ENCODE results near the gene BANK1. TPM values are rescaled to one million over a fixed set of nuclear protein-coding genes. Genes with fewer than 3 reads are reported as not detected.
A peak's percentile ranks its signal among the peaks of the same experiment; 100 is the strongest.

BANK1 gene
- total RNA-seq, 1 experiment from 2014 or later, result 52.6 TPM

GRCh38 chr4:101858641-101859040, 68.1 kb downstream of the BANK1 start:
- H4K20me1 ChIP-seq (ENCODE audit: insufficient read depth, low read depth, low read length), result no peaks in the 10 kb centered on the region
- peaks cover 21% of the 10 kb centered on the region for H3K4me1 ChIP-seq (ENCODE audit: low read length)
- no peaks in the 10 kb centered on the region for H3K9me2 ChIP-seq (replicated peaks; ENCODE audit: insufficient read depth, low read length)
- no peak overlapping the region for H3K4me3 ChIP-seq (ENCODE audit: low read length)
- no peak for DNase-seq
- no peak overlapping the region for H3K4me2 ChIP-seq (ENCODE audit: low read depth, low read length, poor library complexity, severe bottlenecking)
- H3K27me3 ChIP-seq (ENCODE audit: low read length), result no peaks in the 10 kb centered on the region
- no peaks in the 10 kb centered on the region for H3K9me3 ChIP-seq (ENCODE audit: low read length)
- H3K79me2 ChIP-seq (ENCODE audit: low read length), result peaks cover 14% of the 10 kb centered on the region
- peaks cover 18% of the 10 kb centered on the region; the same call in 1 of the 2 replicates for H3K36me3 ChIP-seq (ENCODE audit: insufficient read depth, low read length)
- no peak overlapping the region for H2AFZ ChIP-seq (ENCODE audit: low read length)
- H3K27ac ChIP-seq (ENCODE audit: low read length), result no peak overlapping the region
- no peak overlapping the region for H3K9ac ChIP-seq (ENCODE audit: low read length)

GRCh38 chr4:101862595-101862994, 72.1 kb downstream of the BANK1 start:
- Histone ChIP-seq H3K4me2 (ENCODE audit: low read depth, low read length, poor library complexity, severe bottlenecking) (peak overlapping the region; percentile 7), H3K79me2 (ENCODE audit: low read length) (peaks cover 6% of the 10 kb centered on the region), H3K27me3 (ENCODE audit: low read length) (no peaks in the 10 kb centered on the region), H3K4me1 (ENCODE audit: low read length) (peaks cover 13% of the 10 kb centered on the region), H3K4me3 (ENCODE audit: low read length) (no peak overlapping the region), H3K36me3 (ENCODE audit: insufficient read depth, low read length) (peaks cover 27% of the 10 kb centered on the region; the same call in 1 of the 2 replicates), H3K9ac (ENCODE audit: low read length) (no peak overlapping the region), H3K27ac (ENCODE audit: low read length) (peak overlapping the region; percentile 47), H3K9me2 (replicated peaks; ENCODE audit: insufficient read depth, low read length) (no peaks in the 10 kb centered on the region), H2AFZ (ENCODE audit: low read length) (no peak overlapping the region), H4K20me1 (ENCODE audit: insufficient read depth, low read depth, low read length) (no peaks in the 10 kb centered on the region), H3K9me3 (ENCODE audit: low read length) (no peaks in the 10 kb centered on the region)
- DNase-seq, result no peak

GRCh38 chr4:101864660-101865059, 74.1 kb downstream of the BANK1 start:
- H3K4me1 ChIP-seq (ENCODE audit: low read length), result peaks cover 13% of the 10 kb centered on the region

GRCh38 chr4:101865501-101866062, 75.1 kb downstream of the BANK1 start:
- no peaks in the 10 kb centered on the region for H3K9me3 ChIP-seq (ENCODE audit: low read length)
- no peak overlapping the region for H3K4me3 ChIP-seq (ENCODE audit: low read length)
- no peak overlapping the region for H3K4me2 ChIP-seq (ENCODE audit: low read depth, low read length, poor library complexity, severe bottlenecking)
- no peaks in the 10 kb centered on the region for H3K27me3 ChIP-seq (ENCODE audit: low read length)
- peaks cover 13% of the 10 kb centered on the region for H3K4me1 ChIP-seq (ENCODE audit: low read length)
- H3K9ac ChIP-seq (ENCODE audit: low read length), result no peak overlapping the region
- H3K27ac ChIP-seq (ENCODE audit: low read length), result no peak overlapping the region
- H3K79me2 ChIP-seq (ENCODE audit: low read length), result peaks cover 6% of the 10 kb centered on the region
- no peaks in the 10 kb centered on the region for H4K20me1 ChIP-seq (ENCODE audit: insufficient read depth, low read depth, low read length)
- no peaks in the 10 kb centered on the region for H3K9me2 ChIP-seq (replicated peaks; ENCODE audit: insufficient read depth, low read length)
- peaks cover 26% of the 10 kb centered on the region; the same call in 1 of the 2 replicates for H3K36me3 ChIP-seq (ENCODE audit: insufficient read depth, low read length)
- H2AFZ ChIP-seq (ENCODE audit: low read length), result no peak overlapping the region
- DNase-seq, result no peak

More at GRCh38 chr4:101864660-101865059, 74.1 kb downstream of the BANK1 start:
- Histone ChIP-seq H3K36me3 (ENCODE audit: insufficient read depth, low read length) (peaks cover 27% of the 10 kb centered on the region; the same call in 1 of the 2 replicates), H3K9me3 (ENCODE audit: low read length) (no peaks in the 10 kb centered on the region), H3K9ac (ENCODE audit: low read length) (no peak overlapping the region), H3K4me3 (ENCODE audit: low read length) (no peak overlapping the region), H3K9me2 (replicated peaks; ENCODE audit: insufficient read depth, low read length) (no peaks in the 10 kb centered on the region), H4K20me1 (ENCODE audit: insufficient read depth, low read depth, low read length) (no peaks in the 10 kb centered on the region), H3K79me2 (ENCODE audit: low read length) (peaks cover 6% of the 10 kb centered on the region), H3K27ac (ENCODE audit: low read length) (no peak overlapping the region), H2AFZ (ENCODE audit: low read length) (no peak overlapping the region), H3K27me3 (ENCODE audit: low read length) (no peaks in the 10 kb centered on the region), H3K4me2 (ENCODE audit: low read depth, low read length, poor library complexity, severe bottlenecking) (no peak overlapping the region)
- no peak for DNase-seq

GRCh38 chr4:101870874-101871273, 80.3 kb downstream of the BANK1 start:
- Histone ChIP-seq H3K79me2 (ENCODE audit: low read length) (no peaks in the 10 kb centered on the region), H3K4me2 (ENCODE audit: low read depth, low read length, poor library complexity, severe bottlenecking) (no peak overlapping the region), H3K27ac (ENCODE audit: low read length) (no peak overlapping the region), H3K4me3 (ENCODE audit: low read length) (no peak overlapping the region), H3K27me3 (ENCODE audit: low read length) (no peaks in the 10 kb centered on the region), H3K9me2 (replicated peaks; ENCODE audit: insufficient read depth, low read length) (no peaks in the 10 kb centered on the region), H3K9me3 (ENCODE audit: low read length) (no peaks in the 10 kb centered on the region), H4K20me1 (ENCODE audit: insufficient read depth, low read depth, low read length) (no peaks in the 10 kb centered on the region), H2AFZ (ENCODE audit: low read length) (no peak overlapping the region), H3K36me3 (ENCODE audit: insufficient read depth, low read length) (0 out of 2 replicates have a peak, but pooled peaks cover 11% of the 10 kb centered on the region), H3K9ac (ENCODE audit: low read length) (no peak overlapping the region), H3K4me1 (ENCODE audit: low read length) (peaks cover 17% of the 10 kb centered on the region)
- no peak for DNase-seq

GRCh38 chr4:101871962-101872676, 81.6 kb downstream of the BANK1 start:
- no peak for DNase-seq
- no peaks in the 10 kb centered on the region for H3K27me3 ChIP-seq (ENCODE audit: low read length)
- H3K9me2 ChIP-seq (replicated peaks; ENCODE audit: insufficient read depth, low read length), result no peaks in the 10 kb centered on the region
- H3K79me2 ChIP-seq (ENCODE audit: low read length), result no peaks in the 10 kb centered on the region
- H3K27ac ChIP-seq (ENCODE audit: low read length), result no peak overlapping the region
- H3K4me3 ChIP-seq (ENCODE audit: low read length), result no peak overlapping the region
- no peak overlapping the region for H3K4me2 ChIP-seq (ENCODE audit: low read depth, low read length, poor library complexity, severe bottlenecking)
- H4K20me1 ChIP-seq (ENCODE audit: insufficient read depth, low read depth, low read length), result no peaks in the 10 kb centered on the region
- H3K4me1 ChIP-seq (ENCODE audit: low read length), result peaks cover 17% of the 10 kb centered on the region
- no peaks in the 10 kb centered on the region for H3K9me3 ChIP-seq (ENCODE audit: low read length)
- no peak overlapping the region for H3K9ac ChIP-seq (ENCODE audit: low read length)
- H3K36me3 ChIP-seq (ENCODE audit: insufficient read depth, low read length), result 0 out of 2 replicates have a peak, but pooled peaks cover 11% of the 10 kb centered on the region
- no peak overlapping the region for H2AFZ ChIP-seq (ENCODE audit: low read length)

- peaks cover 5% of the 10 kb centered on the region for H3K79me2 ChIP-seq (ENCODE audit: low read length)
- no peaks in the 10 kb centered on the region for H3K4me1 ChIP-seq (ENCODE audit: low read length)
- H3K36me3 ChIP-seq (ENCODE audit: insufficient read depth, low read length), result no peaks in the 10 kb centered on the region
- no peak overlapping the region for H3K4me3 ChIP-seq (ENCODE audit: low read length)
- H4K20me1 ChIP-seq (ENCODE audit: insufficient read depth, low read depth, low read length), result no peaks in the 10 kb centered on the region
- no peaks in the 10 kb centered on the region for H3K9me3 ChIP-seq (ENCODE audit: low read length)
- no peak for DNase-seq
- no peak overlapping the region for H3K4me2 ChIP-seq (ENCODE audit: low read depth, low read length, poor library complexity, severe bottlenecking)
- no peak overlapping the region for H3K27ac ChIP-seq (ENCODE audit: low read length)
- no peaks in the 10 kb centered on the region for H3K9me2 ChIP-seq (replicated peaks; ENCODE audit: insufficient read depth, low read length)
- H3K9ac ChIP-seq (ENCODE audit: low read length), result no peak overlapping the region
- no peaks in the 10 kb centered on the region for H3K27me3 ChIP-seq (ENCODE audit: low read length)
- no peak overlapping the region for H2AFZ ChIP-seq (ENCODE audit: low read length)
These were observed 95.0 kb downstream of the BANK1 start for GRCh38 chr4:101885574-101885973.

- Histone ChIP-seq H3K36me3 (ENCODE audit: insufficient read depth, low read length) (no peaks in the 10 kb centered on the region), H3K9me2 (replicated peaks; ENCODE audit: insufficient read depth, low read length) (no peaks in the 10 kb centered on the region)
- DNase-seq, result no peak
These were observed 96.3 kb downstream of the BANK1 start for GRCh38 chr4:101886826-101887225.

More at GRCh38 chr4:101886826-101887225, 96.3 kb downstream of the BANK1 start:
- Histone ChIP-seq H3K27me3 (ENCODE audit: low read length) (no peaks in the 10 kb centered on the region), H3K9ac (ENCODE audit: low read length) (no peak overlapping the region), H3K9me3 (ENCODE audit: low read length) (no peaks in the 10 kb centered on the region), H4K20me1 (ENCODE audit: insufficient read depth, low read depth, low read length) (no peaks in the 10 kb centered on the region), H3K4me3 (ENCODE audit: low read length) (no peak overlapping the region), H2AFZ (ENCODE audit: low read length) (no peak overlapping the region), H3K79me2 (ENCODE audit: low read length) (peaks cover 15% of the 10 kb centered on the region), H3K27ac (ENCODE audit: low read length) (no peak overlapping the region), H3K4me2 (ENCODE audit: low read depth, low read length, poor library complexity, severe bottlenecking) (no peak overlapping the region), H3K4me1 (ENCODE audit: low read length) (no peaks in the 10 kb centered on the region)

All from Karpas-422 (cell line).